Astrocyte of the cerebellum (primary cell): ENCODE results near the gene FCER1A.

Source experiments
- DNase-seq: peaks from one replicate; pipeline ENCODE4 v3.0.0-alpha.2; 2011; ENCODE audit warnings: low read depth
- H3K4me3 ChIP-seq: 2 replicates; pipeline ENCODE4 v1.5.1; 2011; ENCODE audit warnings: mild to moderate bottlenecking, low read depth, low read length, moderate library complexity
- CTCF ChIP-seq: IDR thresholded peaks from 2 replicates; pipeline ENCODE4 v1.5.1; 2012; ENCODE audit warnings: low read length, low read depth, moderate library complexity, mild to moderate bottlenecking; ENCODE audit errors: missing control alignments
- in situ Hi-C: cut with HindIII; loops from 2 replicates; pipeline ENCODE4 v1.10.0; 2017; ENCODE audit warnings: low sequenced_read_pairs

Gene FCER1A

GRCh38 chr1:159302095-159302494 is at the start of gene FCER1A:
Gene FCER1A (plus strand): TSS chr1:159302336. CDS start chr1:159302365, 29 bp downstream.
- no peak for DNase-seq
- TF ChIP-seq CTCF = no peak
- in situ Hi-C loops = no loop called here
- H3K4me3 ChIP-seq = no peak within 1 kb of the TSS

- no peak for DNase-seq
- in situ Hi-C loops = no loop called here
- no peak overlapping the region for H3K4me3 ChIP-seq
- no peak for TF ChIP-seq CTCF
These were observed 40.8 kb upstream of the FCER1A start for GRCh38 chr1:159261311-159261710.

DNA sequence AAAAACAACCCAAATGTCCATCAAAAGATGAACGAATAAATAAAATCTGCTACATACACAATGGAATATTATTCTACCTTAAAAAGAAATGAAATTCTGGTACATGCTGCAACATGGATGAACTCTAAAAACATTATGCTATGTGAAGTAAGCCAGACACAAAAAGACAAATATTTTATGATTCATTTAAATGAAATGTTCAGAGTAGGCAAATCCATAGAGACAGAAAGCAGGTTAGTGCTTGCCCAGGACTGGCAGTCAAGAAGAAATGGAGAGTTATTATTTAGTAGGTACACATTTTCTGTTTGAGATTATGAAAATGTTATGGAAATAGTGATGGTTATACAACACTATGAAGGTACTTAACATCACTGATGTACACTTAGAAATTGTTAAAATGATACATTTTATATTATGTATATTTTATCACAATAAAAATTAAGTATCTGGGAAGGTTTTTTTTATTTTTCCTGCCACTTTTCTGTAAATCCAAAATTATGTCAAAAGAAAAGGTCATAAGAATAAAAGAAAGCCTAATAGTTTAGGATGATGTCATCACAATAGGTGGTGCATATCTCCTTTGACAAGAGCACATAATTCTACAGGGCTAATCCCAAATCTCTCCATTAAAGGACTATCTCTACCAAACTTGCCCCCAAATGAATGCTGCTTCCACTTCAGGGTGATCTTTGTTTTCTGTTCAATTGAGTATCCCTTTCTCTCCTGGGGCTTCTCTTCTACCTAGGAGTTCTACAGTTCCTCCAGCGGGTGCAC is 40.2 kb upstream of the FCER1A start:
- DNase-seq = no peak
- no peak for TF ChIP-seq CTCF
- H3K4me3 ChIP-seq = no peak overlapping the region
- in situ Hi-C loops = no loop called here

GRCh38 chr1:159266832-159267231 is 35.3 kb upstream of the FCER1A start:
- DNase-seq = no peak
- in situ Hi-C loops = no loop called here
- H3K4me3 ChIP-seq = no peak overlapping the region
- no peak for TF ChIP-seq CTCF

DNA sequence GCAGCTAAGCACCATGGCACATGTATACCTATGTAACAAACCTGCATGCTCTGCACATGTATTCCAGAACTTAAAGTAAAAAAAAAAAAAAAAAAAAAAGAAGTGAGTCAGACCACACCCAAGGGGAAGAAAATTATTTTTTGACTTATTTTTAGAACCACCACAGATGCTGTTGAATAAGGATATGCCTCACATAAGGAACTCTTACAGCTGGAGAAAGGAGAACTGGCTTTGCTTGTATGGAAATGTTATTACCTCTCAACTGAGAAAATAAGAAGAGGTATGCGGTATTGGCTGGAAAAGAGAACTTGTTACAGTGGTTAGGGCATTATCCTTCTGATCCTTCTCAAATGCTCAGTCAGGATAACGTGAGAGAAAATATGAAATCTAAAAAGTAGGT is 27.5 kb upstream of the FCER1A start:
- no peak for DNase-seq
- no peak for TF ChIP-seq CTCF
- H3K4me3 ChIP-seq = no peak overlapping the region
- in situ Hi-C loops = no loop called here

DNA sequence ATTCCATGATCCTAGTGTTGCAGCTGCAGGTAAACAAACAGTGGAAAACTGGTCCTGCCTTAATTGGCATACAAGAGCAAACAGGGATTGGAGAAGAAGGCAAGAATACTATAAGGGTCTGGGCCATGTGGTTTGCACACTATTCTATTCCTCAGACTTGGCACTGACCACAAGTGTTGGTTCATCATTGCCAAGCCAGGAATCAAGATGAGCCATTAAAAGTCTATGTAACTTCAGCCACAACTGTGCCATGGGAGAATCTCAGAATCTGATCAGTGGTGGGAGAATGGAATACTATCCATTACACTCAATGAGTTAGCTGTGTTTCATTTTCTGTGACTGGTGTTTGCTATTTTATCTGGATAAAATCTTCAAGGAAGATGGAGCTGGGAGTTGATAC is 26.2 kb upstream of the FCER1A start:
- no peak overlapping the region for H3K4me3 ChIP-seq
- DNase-seq = no peak
- no peak for TF ChIP-seq CTCF
- in situ Hi-C loops = no loop called here
